ENCODE measurements around the gene SULT2B1.

SULT2B1 gene

GRCh38 chr19:48551437-48552302 is at the start of gene SULT2B1:
TSS of gene SULT2B1 (plus strand) at chr19:48552172. CDS start at chr19:48552253, 81 bp downstream.
- Histone ChIP-seq H3K79me2 (ENCODE audit: low read length) (no peaks in the 10 kb centered on the region), H2AFZ (ENCODE audit: low read length) (no peak within 1 kb of the TSS), H3K9me2 (replicated peaks; ENCODE audit: insufficient read depth, low read length) (no peaks in the 10 kb centered on the region), H4K20me1 (ENCODE audit: insufficient read depth, low read length) (no peaks in the 10 kb centered on the region), H3K9me3 (replicated peaks; ENCODE audit: insufficient read depth, low read length) (no peaks in the 10 kb centered on the region), H3K27me3 (replicated peaks; ENCODE audit: insufficient read depth, low read length) (peaks cover 86% of the 10 kb centered on the region), H3F3A (ENCODE audit: insufficient read depth, low read length) (no peaks in the 10 kb centered on the region), H3K36me3 (replicated peaks; ENCODE audit: insufficient read depth, low read length) (no peaks in the 10 kb centered on the region), H3K4me1 (ENCODE audit: low read length) (no peaks in the 10 kb centered on the region), H3K4me2 (ENCODE audit: low read depth, low read length) (no peak within 1 kb of the TSS), H3K9ac (ENCODE audit: low read length) (no peak within 1 kb of the TSS), H3K4me3 (ENCODE audit: low read length) (no peak within 1 kb of the TSS), H3K27ac (ENCODE audit: low read length) (no peak within 1 kb of the TSS)
- TF ChIP-seq CTCF (IDR thresholded peaks at IDR 0.05; ENCODE audit: low read length) (no peak), EZH2 (optimal IDR thresholded peaks at IDR 0.05; ENCODE audit: low read depth, low read length) (no peak), EZH2phosphoT487 (IDR thresholded peaks at IDR 0.05; ENCODE audit: low read length) (no peak)
- DNase-seq = no peak

GRCh38 chr19:48502350-48503018 is 49.5 kb upstream of the SULT2B1 start:
- peak overlapping the region; percentile 18 for H2AFZ ChIP-seq (ENCODE audit: low read length)
- no peak overlapping the region for H3K9ac ChIP-seq (ENCODE audit: low read length)

GRCh38 chr19:48506138-48506733 is 45.7 kb upstream of the SULT2B1 start:
- no peaks in the 10 kb centered on the region for H3F3A ChIP-seq (ENCODE audit: insufficient read depth, low read length)
- H3K27me3 ChIP-seq (replicated peaks; ENCODE audit: insufficient read depth, low read length) = peaks cover 48% of the 10 kb centered on the region
- H3K4me3 ChIP-seq (ENCODE audit: low read length) = no peak overlapping the region
- H3K36me3 ChIP-seq (replicated peaks; ENCODE audit: insufficient read depth, low read length) = no peaks in the 10 kb centered on the region
- TF ChIP-seq EZH2phosphoT487 (IDR thresholded peaks at IDR 0.05; ENCODE audit: low read length) (no peak), CTCF (IDR thresholded peaks at IDR 0.05; ENCODE audit: low read length) (peak; percentile 47)
- H3K9me2 ChIP-seq (replicated peaks; ENCODE audit: insufficient read depth, low read length) = no peaks in the 10 kb centered on the region
- no peaks in the 10 kb centered on the region for H4K20me1 ChIP-seq (ENCODE audit: insufficient read depth, low read length)
- no peaks in the 10 kb centered on the region for H3K79me2 ChIP-seq (ENCODE audit: low read length)
- no peak overlapping the region for H3K27ac ChIP-seq (ENCODE audit: low read length)
- H3K9ac ChIP-seq (ENCODE audit: low read length) = no peak overlapping the region
- H3K9me3 ChIP-seq (replicated peaks; ENCODE audit: insufficient read depth, low read length) = no peaks in the 10 kb centered on the region
- H2AFZ ChIP-seq (ENCODE audit: low read length) = no peak overlapping the region
- H3K4me1 ChIP-seq (ENCODE audit: low read length) = no peaks in the 10 kb centered on the region
- peak; percentile 69 for DNase-seq
- H3K4me2 ChIP-seq (ENCODE audit: low read depth, low read length) = no peak overlapping the region

More at GRCh38 chr19:48502350-48503018, 49.5 kb upstream of the SULT2B1 start:
- H3F3A ChIP-seq (ENCODE audit: insufficient read depth, low read length) = no peaks in the 10 kb centered on the region
- H4K20me1 ChIP-seq (ENCODE audit: insufficient read depth, low read length) = no peaks in the 10 kb centered on the region
- DNase-seq = no peak
- H3K4me2 ChIP-seq (ENCODE audit: low read depth, low read length) = peak overlapping the region; percentile 46
- H3K79me2 ChIP-seq (ENCODE audit: low read length) = no peaks in the 10 kb centered on the region
- no peak overlapping the region for H3K27ac ChIP-seq (ENCODE audit: low read length)
- H3K9me3 ChIP-seq (replicated peaks; ENCODE audit: insufficient read depth, low read length) = no peaks in the 10 kb centered on the region
- H3K4me3 ChIP-seq (ENCODE audit: low read length) = peak overlapping the region; percentile 15; the same call in 1 of the 2 replicates
- H3K27me3 ChIP-seq (replicated peaks; ENCODE audit: insufficient read depth, low read length) = peaks cover 42% of the 10 kb centered on the region
- TF ChIP-seq CTCF (IDR thresholded peaks at IDR 0.05; ENCODE audit: low read length) (no peak), EZH2phosphoT487 (IDR thresholded peaks at IDR 0.05; ENCODE audit: low read length) (no peak), EZH2 (optimal IDR thresholded peaks at IDR 0.05; ENCODE audit: low read depth, low read length) (no peak)
- no peaks in the 10 kb centered on the region for H3K36me3 ChIP-seq (replicated peaks; ENCODE audit: insufficient read depth, low read length)
- H3K9me2 ChIP-seq (replicated peaks; ENCODE audit: insufficient read depth, low read length) = no peaks in the 10 kb centered on the region
- no peaks in the 10 kb centered on the region for H3K4me1 ChIP-seq (ENCODE audit: low read length)
